Mucosa of descending colon (tissue), 3 donors: ENCODE data around the gene NAA20. TPM values are rescaled to one million over a fixed set of nuclear protein-coding genes. Genes with fewer than 3 reads are reported as not detected.

Experiments
- ATAC-seq: fragments of 200-7000 bp; cut with Tn5 transposase; one replicate; pipeline ENCODE4 v1.9.1; 2020; ENCODE audit warnings: mild to moderate bottlenecking, moderate library complexity
- DNase-seq, 3 donors: peaks; one replicate each; pipeline ENCODE4 v3.0.0-alpha.2; 2020
- H3K36me3 ChIP-seq: fragments of 200-600 bp; one replicate; pipeline ENCODE4 v1.8.0; 2021; ENCODE audit warnings: low read depth, mild to moderate bottlenecking
- H3K4me1 ChIP-seq: fragments of 200-600 bp; one replicate; pipeline ENCODE4 v1.8.0; 2021; ENCODE audit warnings: low read depth, mild to moderate bottlenecking
- H3K4me3 ChIP-seq: fragments of 200-600 bp; one replicate; pipeline ENCODE4 v1.8.0; 2021; ENCODE audit warnings: mild to moderate bottlenecking
- H3K9me3 ChIP-seq: fragments of 200-600 bp; one replicate; pipeline ENCODE4 v1.8.0; 2021; ENCODE audit warnings: mild to moderate bottlenecking
- intact Hi-C, 2 donors: fragments of 100-400 bp; cut with DNase I in 1 of 2; cut with micrococcal nuclease in 1 of 2; formaldehyde crosslinking; loops; one replicate each; pipeline versions ENCODE4 v1.11.0 to v1.11.1; 2022; cut with DNase I, micrococcal nuclease
- total RNA-seq, 3 donors: library from RNA; stranded (reverse); fragmentation: NEBNext Ultra II Directional in 2 of 3; extraction: Animal tissue kit (Norgen Biotek cat#: 25700) in 2 of 3; gene quantifications; one replicate each; pipeline versions ENCODE4 v1.2.1 to v1.2.4, GENCODE V29; 2021 to 2023
- TF ChIP-seq, protein P1 (sequence below): fragments of 200-600 bp; IDR thresholded peaks from one replicate; pipeline ENCODE4 v1.8.0; 2022; ENCODE audit warnings: antibody characterized with exemption, mild to moderate bottlenecking
- donor health status: DM: no; HTN: no; CAD: no; lungs with moderate emphysema.
- donor health status: DM: no; HTN: no; CAD: no.
- donor health status: DM: no; HTN: yes; CAD: no.

The NAA20 gene
- total RNA-seq, 3 donors from 2014 or later: 38.7 to 46.6 (median 42.3) TPM

DNA sequence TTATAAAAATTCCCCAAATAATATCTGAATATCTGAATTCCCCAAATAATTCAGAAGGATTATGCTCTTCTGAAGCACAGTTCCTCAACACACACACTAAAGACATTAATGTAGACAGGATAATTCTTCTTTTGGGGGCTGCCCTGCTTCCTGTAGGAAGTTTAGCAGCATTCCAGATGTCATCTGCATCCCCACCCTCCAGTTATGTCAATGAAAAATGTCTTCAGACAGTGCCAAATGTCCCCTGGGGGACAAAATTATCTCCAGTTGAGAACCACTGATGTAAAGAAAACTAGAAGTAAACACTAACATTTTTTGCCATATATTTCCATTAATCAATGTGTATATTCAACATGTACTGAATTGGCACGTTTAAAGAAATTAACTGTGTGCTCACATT, 25.9 kb upstream of the NAA20 start:
- no peak for ATAC-seq
- H3K36me3 ChIP-seq: no peaks in the 10 kb centered on the region
- no peaks in the 10 kb centered on the region for H3K9me3 ChIP-seq
- DNase-seq: no peak
- intact Hi-C loops: loop anchor here in 1 of 2 donors (10.0 kb wide), 1 partner anchor 207 kb away; no protein-coding TSS in a partner anchor
- H3K4me1 ChIP-seq: peaks cover 10% of the 10 kb centered on the region
- TF ChIP-seq, protein P1, sequence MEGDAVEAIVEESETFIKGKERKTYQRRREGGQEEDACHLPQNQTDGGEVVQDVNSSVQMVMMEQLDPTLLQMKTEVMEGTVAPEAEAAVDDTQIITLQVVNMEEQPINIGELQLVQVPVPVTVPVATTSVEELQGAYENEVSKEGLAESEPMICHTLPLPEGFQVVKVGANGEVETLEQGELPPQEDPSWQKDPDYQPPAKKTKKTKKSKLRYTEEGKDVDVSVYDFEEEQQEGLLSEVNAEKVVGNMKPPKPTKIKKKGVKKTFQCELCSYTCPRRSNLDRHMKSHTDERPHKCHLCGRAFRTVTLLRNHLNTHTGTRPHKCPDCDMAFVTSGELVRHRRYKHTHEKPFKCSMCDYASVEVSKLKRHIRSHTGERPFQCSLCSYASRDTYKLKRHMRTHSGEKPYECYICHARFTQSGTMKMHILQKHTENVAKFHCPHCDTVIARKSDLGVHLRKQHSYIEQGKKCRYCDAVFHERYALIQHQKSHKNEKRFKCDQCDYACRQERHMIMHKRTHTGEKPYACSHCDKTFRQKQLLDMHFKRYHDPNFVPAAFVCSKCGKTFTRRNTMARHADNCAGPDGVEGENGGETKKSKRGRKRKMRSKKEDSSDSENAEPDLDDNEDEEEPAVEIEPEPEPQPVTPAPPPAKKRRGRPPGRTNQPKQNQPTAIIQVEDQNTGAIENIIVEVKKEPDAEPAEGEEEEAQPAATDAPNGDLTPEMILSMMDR: no peak
- H3K4me3 ChIP-seq: no peak overlapping the region

DNA sequence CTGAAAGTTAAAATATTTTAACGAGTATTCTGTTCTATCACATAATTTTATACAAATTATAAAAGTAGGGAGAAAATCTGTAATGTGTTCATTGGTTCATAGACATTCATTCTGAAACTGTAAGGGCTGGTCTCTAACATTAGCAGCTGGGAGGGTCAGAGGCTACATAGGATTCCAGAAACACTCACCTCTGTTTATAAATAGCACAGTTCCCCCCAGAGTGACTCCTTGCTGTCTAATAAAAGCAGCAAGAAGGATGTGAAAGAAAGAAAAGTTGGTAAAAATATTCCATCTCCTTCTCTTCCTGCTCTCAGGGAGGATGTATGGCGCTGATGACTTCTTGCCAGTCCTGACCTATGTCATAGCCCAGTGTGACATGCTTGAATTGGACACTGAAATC, 25.3 kb upstream of the NAA20 start:
- H3K36me3 ChIP-seq: no peaks in the 10 kb centered on the region
- DNase-seq (no peak), ATAC-seq (no peak)
- intact Hi-C loops: loop anchor here in 1 of 2 donors (10.0 kb wide), 1 partner anchor 207 kb away; no protein-coding TSS in a partner anchor
- TF ChIP-seq, protein P1: no peak
- peaks cover 10% of the 10 kb centered on the region for H3K4me1 ChIP-seq
- H3K9me3 ChIP-seq: no peaks in the 10 kb centered on the region
- H3K4me3 ChIP-seq: no peak overlapping the region

DNA sequence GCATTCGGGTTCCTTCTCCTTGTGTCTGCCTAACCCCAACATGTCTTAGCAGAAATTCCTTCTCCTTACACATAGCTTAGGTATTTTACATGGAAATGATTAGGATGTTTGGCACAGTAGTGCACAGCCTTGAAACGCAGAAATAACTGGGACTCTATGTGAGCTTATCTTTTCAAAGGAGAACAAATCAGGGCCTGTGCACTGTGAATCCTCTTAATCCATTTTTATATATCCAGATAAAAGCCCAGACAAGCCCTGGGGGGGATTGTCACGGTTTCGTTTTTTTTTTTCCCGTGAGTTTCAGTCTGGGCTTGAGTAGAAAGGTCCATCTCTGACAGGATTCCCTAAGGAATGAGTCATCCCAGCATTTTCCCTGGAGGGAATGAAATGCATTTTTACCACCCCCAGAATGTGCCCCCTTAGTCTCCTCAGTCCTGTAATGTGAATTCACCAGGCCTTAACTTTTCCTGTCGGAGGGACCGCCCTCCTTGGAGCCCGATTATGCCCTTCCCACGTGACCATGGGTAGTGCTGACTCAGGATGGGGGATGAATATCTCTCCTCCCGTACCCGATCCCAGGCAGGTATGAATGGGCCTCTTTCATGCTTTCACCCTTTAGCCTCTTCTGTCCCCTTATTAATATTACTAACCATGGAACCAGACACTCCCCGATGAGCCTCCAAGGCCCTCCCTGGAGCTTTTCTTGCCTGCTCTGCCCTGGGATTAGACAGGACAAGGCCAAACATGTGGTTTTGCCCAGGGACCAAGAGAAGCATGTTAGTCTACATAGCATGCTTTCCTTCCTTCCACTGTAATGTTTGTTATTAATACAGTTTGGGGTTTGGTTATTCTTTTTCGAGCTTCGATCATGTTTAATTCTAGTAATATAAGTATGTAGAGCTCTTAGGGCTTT, 23.9 kb upstream of the NAA20 start:
- no peak for DNase-seq
- Histone ChIP-seq H3K36me3 (no peaks in the 10 kb centered on the region), H3K4me3 (no peak overlapping the region), H3K9me3 (no peaks in the 10 kb centered on the region), H3K4me1 (peaks cover 10% of the 10 kb centered on the region)
- peak; percentile 25 for ATAC-seq
- intact Hi-C loops: loop anchor here in 1 of 2 donors (10.0 kb wide), 1 partner anchor 208 kb away; no protein-coding TSS in a partner anchor
- TF ChIP-seq, protein P1: no peak

DNA sequence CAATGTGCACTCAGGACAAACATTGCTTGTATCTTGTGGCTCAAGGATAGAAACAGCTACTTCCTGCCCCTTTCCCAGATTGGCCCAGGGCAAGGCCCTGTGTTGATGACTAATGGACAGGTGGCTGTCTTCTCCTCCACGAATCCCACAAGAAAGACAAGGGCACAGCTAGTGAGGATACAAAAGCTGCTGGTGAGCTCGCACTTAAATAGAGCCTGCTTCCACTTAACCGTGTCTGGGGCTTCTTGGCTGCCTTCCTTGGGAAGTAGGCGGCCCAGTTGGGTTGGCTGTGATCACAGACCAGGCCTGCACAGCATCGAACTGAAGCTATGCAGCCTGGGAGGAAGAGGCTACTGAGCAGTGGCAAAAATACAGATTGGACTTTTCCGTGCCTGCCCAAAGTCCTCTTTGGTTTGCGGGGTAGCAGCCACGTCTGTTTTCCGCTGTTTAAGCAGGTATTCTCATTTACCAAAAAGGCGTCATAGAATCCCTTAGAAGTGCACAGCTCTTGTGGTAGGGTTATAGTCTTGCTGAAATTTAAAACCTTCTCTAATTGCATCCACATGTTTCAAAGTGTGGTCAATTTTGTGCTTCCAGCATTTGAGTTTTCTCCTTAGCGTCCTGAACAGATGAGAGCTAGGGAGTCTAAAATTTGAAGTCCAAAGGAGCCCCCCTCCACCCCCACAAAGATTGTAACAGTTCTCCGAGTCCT, 23.0 kb upstream of the NAA20 start:
- Histone ChIP-seq H3K4me1 (peaks cover 10% of the 10 kb centered on the region), H3K4me3 (no peak overlapping the region), H3K9me3 (no peaks in the 10 kb centered on the region), H3K36me3 (peaks cover 4% of the 10 kb centered on the region)
- TF ChIP-seq, protein P1: no peak
- DNase-seq: no peak
- intact Hi-C loops: loop anchor here in 1 of 2 donors (10.0 kb wide), 1 partner anchor 209 kb away; no protein-coding TSS in a partner anchor
- ATAC-seq: peak; percentile 35

DNA sequence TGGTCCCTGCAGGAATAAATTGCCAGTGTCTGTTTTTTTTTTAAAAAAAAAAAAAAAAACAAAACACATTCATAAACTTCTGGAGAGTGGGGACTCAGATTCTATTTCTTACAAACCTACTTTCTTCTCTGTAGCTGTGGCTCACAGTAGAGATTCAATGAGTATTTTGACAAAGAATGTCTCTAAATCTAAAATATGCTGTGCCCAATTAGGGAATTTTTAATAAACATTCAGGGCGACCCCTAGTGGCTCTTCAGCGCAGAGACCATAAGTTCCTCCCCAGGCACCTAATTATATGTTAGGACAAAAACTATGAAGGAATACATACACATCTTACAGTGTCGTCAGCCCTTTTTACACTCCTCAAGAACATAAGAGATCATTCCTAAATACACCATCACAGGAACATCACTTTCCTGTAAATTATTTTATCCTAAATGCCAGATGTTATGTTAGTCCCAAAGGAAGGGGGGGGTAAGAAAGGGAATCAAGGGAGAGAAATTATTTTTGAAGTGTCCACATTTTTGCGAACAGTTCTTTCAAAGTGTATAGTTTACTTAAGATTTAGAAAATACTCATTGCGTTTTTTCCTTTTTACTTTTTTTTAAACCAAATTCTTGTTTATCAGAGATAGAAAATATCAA, 21.8 kb upstream of the NAA20 start:
- ATAC-seq (peak; percentile 56), DNase-seq (peak in 1 of 3 donors; percentile 52)
- TF ChIP-seq, protein P1: peak; percentile 51

More for the DNA sequence above, 21.8 kb upstream of the NAA20 start:
- peaks cover 10% of the 10 kb centered on the region for H3K4me1 ChIP-seq
- H3K4me3 ChIP-seq: no peak overlapping the region
- no peaks in the 10 kb centered on the region for H3K9me3 ChIP-seq
- peaks cover 4% of the 10 kb centered on the region for H3K36me3 ChIP-seq
- intact Hi-C loops: loop anchor here (5.0 to 10.0 kb wide), 2 partner anchors 208 to 211 kb away; no protein-coding TSS in a partner anchor
